GM12875 (cell line): ENCODE measurements around the gene BATF2.
"Not testable (repeated sequence)": the region's sequence is repeated elsewhere in the genome, so short reads cannot be mapped to it uniquely, and the experiment has no call there.

Experiments used
- H3K4me3 ChIP-seq: one replicate; pipeline ENCODE4 v1.5.1; 2011; ENCODE audit warnings: low read depth, low read length, control low read depth
- CTCF ChIP-seq: IDR thresholded peaks from 2 replicates; pipeline ENCODE4 v1.5.1; 2011; ENCODE audit warnings: low read depth, mild to moderate bottlenecking, control low read depth, inconsistent platforms, low read length, moderate library complexity, borderline replicate concordance; ENCODE audit not compliant: insufficient read depth

The BATF2 gene

GRCh38 chr11:64987998-64988854 is 8.5 kb downstream of the BATF2 start:
- no peak overlapping the region for H3K4me3 ChIP-seq

GRCh38 chr11:64983339-64983738 is 13.4 kb downstream of the BATF2 start:
- not testable (repeated sequence) for H3K4me3 ChIP-seq

More at GRCh38 chr11:64987998-64988854, 8.5 kb downstream of the BATF2 start:
- TF ChIP-seq CTCF = no peak

GRCh38 chr11:64976651-64977050 is 20.1 kb downstream of the BATF2 start:
- TF ChIP-seq CTCF = no peak
- no peak overlapping the region for H3K4me3 ChIP-seq

- H3K4me3 ChIP-seq = no peak overlapping the region
- TF ChIP-seq CTCF = no peak
Observed at GRCh38 chr11:64974124-64974523, 22.6 kb downstream of the BATF2 start.

GRCh38 chr11:64971421-64972233 is 25.1 kb downstream of the BATF2 start, which contains the start of gene MAJIN:
Gene MAJIN, minus strand, starts transcription at chr11:64972108. Its CDS starts 12,703 bp downstream, at chr11:64959405.
- peak within 1 kb of the TSS; percentile 36 for H3K4me3 ChIP-seq
- TF ChIP-seq CTCF = no peak

GRCh38 chr11:64970731-64971151 is 26.0 kb downstream of the BATF2 start:
- no peak for TF ChIP-seq CTCF
- no peak overlapping the region for H3K4me3 ChIP-seq

GRCh38 chr11:64969209-64969608 is 27.6 kb downstream of the BATF2 start:
- H3K4me3 ChIP-seq = no peak overlapping the region
- no peak for TF ChIP-seq CTCF
